Prostate gland (tissue), 2 donors: ENCODE measurements around the gene CYS1. TPM values are rescaled to one million over a fixed set of nuclear protein-coding genes. Genes with fewer than 3 reads are reported as not detected.

Source experiments
- DNase-seq: peaks from one replicate; pipeline ENCODE4 v3.0.0-alpha.2; 2019; ENCODE audit warnings: low spot score
- H3K27ac ChIP-seq, 2 donors: fragments of 200-600 bp; sonication (generic); 2 replicates each; pipeline ENCODE4 v1.5.1; 2017 to 2019
- H3K27me3 ChIP-seq: fragments of 200-600 bp; sonication (generic); replicated peaks from 2 replicates; pipeline ENCODE4 v1.5.1; 2019; ENCODE audit not compliant: insufficient read depth
- H3K36me3 ChIP-seq, 2 donors: fragments of 200-600 bp; sonication (generic); 1 replicate in 1 of 2; 2 replicates in 1 of 2; pipeline versions ENCODE4 v1.5.1 to v1.8.1; 2017 to 2019
- H3K4me1 ChIP-seq: fragments of 200-600 bp; sonication (generic); replicated peaks from 2 replicates; pipeline ENCODE4 v1.5.1; 2019
- H3K4me3 ChIP-seq, 2 donors: fragments of 200-600 bp; sonication (generic); 2 replicates each; pipeline ENCODE4 v1.5.1; 2017 to 2019
- H3K9me3 ChIP-seq: fragments of 200-600 bp; sonication (generic); 2 replicates; pipeline ENCODE4 v1.5.1; 2017
- POLR2A ChIP-seq: fragments of 450-650 bp; IDR thresholded peaks from one replicate; pipeline ENCODE4 v1.6.1; 2016; ENCODE audit warnings: antibody characterized with exemption, mild to moderate bottlenecking
- POLR2AphosphoS5 ChIP-seq: sonication (generic); formaldehyde crosslinking; IDR thresholded peaks from one replicate; pipeline ENCODE4 v1.6.1; 2017; ENCODE audit warnings: antibody characterized with exemption
- WGBS: methylation state at CpG from one replicate; pipeline ENCODE4 v1.1.5; 2018; 5-methylcytosine and 5-hydroxymethylcytosine counted together
- intact Hi-C: fragments of 100-400 bp; cut with DNase I; formaldehyde crosslinking; loops from one replicate; pipeline ENCODE4 v1.14.2; 2022
- total RNA-seq, 2 donors: library from RNA; depleted of rRNA; stranded (reverse); fragments of >200 nt; gene quantifications; one replicate each; pipeline ENCODE4 v1.1.0, GENCODE V29; 2016
- TF ChIP-seq, protein P1 (sequence below), 4 experiments: fragments of 200-600 bp in 2 of 4; fragments of 450-650 bp in 2 of 4; sonication (generic) in 2 of 4; IDR thresholded peaks; 1 replicate in 3 of 4; 2 replicates in 1 of 4; pipeline ENCODE4 v1.5.1; 2016 to 2019; ENCODE audit warnings: antibody characterized with exemption in 4 of 4, mild to moderate bottlenecking in 2 of 4, moderate library complexity in 2 of 4

Gene CYS1
- total RNA-seq, 2 donors from 2014 or later, result 1.5 to 5.2 TPM

DNA sequence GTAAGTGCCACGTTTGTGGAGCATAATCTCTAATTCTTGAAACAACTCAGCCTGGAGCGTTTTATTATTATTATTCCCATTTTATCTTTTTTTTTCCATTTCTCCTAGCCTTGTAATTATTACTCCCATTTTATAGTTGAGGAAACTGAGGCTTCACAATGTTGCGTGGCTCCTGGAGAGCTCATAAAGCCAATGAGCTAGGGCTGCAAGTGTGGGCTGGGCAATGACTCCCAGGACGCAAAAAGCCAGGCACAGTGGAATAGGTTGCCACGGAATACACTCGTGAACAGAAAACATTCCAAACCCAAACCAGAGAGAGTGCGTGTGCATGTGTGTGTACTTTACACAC, 50.4 kb downstream of the CYS1 start:
- H3K27ac ChIP-seq, result no peak overlapping the region
- no peak for DNase-seq

DNA sequence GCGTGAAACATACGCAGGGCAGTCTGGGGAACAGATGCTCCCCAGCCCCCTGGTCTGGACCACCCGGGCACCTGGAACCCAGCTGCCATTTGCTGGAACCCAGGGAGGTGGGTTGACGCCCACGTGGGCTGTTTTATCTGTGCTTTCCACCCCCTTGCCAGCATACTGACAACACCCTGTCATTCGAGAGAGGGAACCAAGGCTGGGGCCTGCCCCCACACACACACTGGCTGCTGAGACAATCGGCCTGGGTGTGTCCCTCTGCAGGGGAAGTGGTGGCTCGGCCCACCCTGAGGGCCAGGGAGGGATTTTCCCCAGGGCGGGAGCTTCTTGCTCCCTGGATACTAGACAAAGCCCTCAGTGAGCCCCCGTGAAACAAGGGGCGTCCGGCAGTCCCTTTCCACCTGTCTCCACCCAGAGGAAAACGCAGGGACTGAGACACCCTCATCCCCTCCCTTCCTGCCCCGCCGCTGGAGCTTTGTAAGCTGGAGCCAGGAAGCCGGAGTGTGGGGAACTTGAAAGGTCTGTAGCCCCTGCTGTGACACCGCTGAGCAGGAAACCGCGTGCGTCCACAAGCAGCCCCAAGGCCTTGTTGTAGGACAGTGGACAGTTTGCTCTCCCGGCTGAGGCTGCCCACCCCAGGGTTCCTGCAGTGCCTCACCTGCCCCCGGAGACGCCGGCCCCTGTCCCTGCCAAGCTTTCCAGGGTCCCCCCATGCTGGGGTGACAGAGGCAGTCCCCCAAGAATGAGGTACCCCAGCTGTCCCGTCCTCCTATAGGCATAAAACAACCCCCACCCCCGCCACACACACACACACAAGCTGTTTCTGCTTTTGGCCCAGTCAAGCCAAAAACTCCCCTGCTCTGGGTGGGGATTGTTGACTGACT, 51.0 kb downstream of the CYS1 start:
- intact Hi-C loops, result no loop called here
- no peaks in the 10 kb centered on the region for H3K9me3 ChIP-seq
- H3K36me3 ChIP-seq, result no peaks in the 10 kb centered on the region
- no peaks in the 10 kb centered on the region for H3K4me1 ChIP-seq
- 50% methylated on average over 26 of the region's 26 CpGs for WGBS
- no peaks in the 10 kb centered on the region for H3K27me3 ChIP-seq
- no peak for DNase-seq
- no peak overlapping the region for H3K4me3 ChIP-seq
- TF ChIP-seq, protein P1, sequence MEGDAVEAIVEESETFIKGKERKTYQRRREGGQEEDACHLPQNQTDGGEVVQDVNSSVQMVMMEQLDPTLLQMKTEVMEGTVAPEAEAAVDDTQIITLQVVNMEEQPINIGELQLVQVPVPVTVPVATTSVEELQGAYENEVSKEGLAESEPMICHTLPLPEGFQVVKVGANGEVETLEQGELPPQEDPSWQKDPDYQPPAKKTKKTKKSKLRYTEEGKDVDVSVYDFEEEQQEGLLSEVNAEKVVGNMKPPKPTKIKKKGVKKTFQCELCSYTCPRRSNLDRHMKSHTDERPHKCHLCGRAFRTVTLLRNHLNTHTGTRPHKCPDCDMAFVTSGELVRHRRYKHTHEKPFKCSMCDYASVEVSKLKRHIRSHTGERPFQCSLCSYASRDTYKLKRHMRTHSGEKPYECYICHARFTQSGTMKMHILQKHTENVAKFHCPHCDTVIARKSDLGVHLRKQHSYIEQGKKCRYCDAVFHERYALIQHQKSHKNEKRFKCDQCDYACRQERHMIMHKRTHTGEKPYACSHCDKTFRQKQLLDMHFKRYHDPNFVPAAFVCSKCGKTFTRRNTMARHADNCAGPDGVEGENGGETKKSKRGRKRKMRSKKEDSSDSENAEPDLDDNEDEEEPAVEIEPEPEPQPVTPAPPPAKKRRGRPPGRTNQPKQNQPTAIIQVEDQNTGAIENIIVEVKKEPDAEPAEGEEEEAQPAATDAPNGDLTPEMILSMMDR (IDR thresholded peaks at IDR 0.05), result no peak
- TF ChIP-seq POLR2A, result no peak
- TF ChIP-seq POLR2AphosphoS5, result no peak
- H3K27ac ChIP-seq, result no peak overlapping the region

More for the DNA sequence above, 50.4 kb downstream of the CYS1 start:
- intact Hi-C loops, result no loop called here
- TF ChIP-seq, protein P1 (IDR thresholded peaks at IDR 0.05), result no peak
- TF ChIP-seq POLR2AphosphoS5 (no peak), POLR2A (no peak)
- 84% methylated on average over 7 of the region's 7 CpGs for WGBS
- Histone ChIP-seq H3K36me3 (no peaks in the 10 kb centered on the region), H3K27me3 (no peaks in the 10 kb centered on the region), H3K4me3 (no peak overlapping the region), H3K4me1 (no peaks in the 10 kb centered on the region), H3K9me3 (no peaks in the 10 kb centered on the region)

DNA sequence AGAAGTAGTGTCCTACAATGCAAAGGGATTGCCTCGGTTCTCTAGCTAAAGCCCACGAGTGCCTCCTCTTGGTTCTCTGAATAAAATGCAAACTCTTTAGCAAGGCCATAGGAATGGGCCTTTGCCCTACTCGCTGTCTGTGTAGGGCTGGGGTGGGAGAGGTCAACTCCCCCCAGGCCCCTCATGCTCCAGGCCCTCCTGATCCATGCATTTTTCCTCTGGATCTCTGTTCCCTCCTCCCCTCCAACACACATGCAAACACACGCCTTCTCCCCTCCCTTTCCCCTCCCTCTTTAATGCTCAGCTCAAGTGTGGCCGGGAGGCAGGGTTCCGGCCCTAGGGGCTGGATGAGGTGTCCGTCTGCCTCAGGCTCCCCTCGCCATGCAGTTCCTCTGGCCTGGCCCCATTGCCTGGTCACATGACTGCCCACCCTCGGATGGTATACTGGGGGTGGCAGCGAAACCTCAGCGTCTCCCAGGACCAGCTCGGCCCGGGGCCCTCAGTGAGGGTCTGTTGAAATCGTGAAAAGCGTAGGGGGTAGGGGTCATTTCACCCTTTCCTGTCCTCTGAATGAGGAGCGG, 51.7 kb downstream of the CYS1 start:
- intact Hi-C loops, result no loop called here
- Histone ChIP-seq H3K4me1 (no peaks in the 10 kb centered on the region), H3K36me3 (no peaks in the 10 kb centered on the region), H3K27ac (no peak overlapping the region), H3K4me3 (no peak overlapping the region), H3K9me3 (no peaks in the 10 kb centered on the region), H3K27me3 (no peaks in the 10 kb centered on the region)
- no peak for DNase-seq
- WGBS, result 87% methylated on average over 16 of the region's 16 CpGs
- no peak for TF ChIP-seq POLR2AphosphoS5
- TF ChIP-seq, protein P1 (IDR thresholded peaks at IDR 0.05), result no peak
- TF ChIP-seq POLR2A, result no peak

DNA sequence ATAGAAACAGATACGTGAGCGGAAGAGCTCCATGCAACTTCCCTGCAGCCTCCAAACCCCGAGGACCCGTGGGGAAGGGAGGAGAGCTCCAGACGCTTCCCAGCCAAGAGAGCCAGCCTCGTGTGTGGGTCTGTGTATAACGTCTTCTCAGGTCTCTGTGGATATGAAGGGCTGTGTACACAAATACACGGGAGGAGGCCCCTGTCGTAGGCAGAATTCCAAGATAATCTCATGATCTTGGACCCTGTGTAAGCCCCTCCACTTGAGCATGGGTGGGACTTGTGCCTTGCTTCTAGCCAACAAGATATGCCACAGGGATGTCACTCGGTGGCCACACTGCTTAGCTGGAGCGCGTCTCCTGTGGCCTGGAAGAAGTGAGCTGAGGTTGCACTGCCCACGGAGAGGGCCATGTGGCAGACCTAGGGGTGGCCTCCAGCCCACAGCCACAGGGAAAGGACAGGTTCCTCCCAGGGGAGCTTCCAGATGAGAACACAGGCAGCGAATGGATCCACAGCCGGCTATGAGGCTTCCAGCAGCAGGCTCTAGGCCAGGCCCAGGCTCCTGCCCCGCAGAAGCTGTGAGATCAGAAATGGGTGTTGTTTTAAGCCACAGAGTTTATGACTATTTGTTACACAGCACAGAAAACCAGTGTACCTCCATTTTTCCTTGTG, 52.4 kb downstream of the CYS1 start:
- Histone ChIP-seq H3K9me3 (no peaks in the 10 kb centered on the region), H3K27ac (no peak overlapping the region), H3K36me3 (no peaks in the 10 kb centered on the region), H3K4me1 (no peaks in the 10 kb centered on the region), H3K4me3 (no peak overlapping the region), H3K27me3 (no peaks in the 10 kb centered on the region)
- WGBS, result 90% methylated on average over 16 of the region's 16 CpGs
- TF ChIP-seq POLR2AphosphoS5 (no peak), POLR2A (no peak)
- TF ChIP-seq, protein P1 (IDR thresholded peaks at IDR 0.05), result no peak
- intact Hi-C loops, result no loop called here
- DNase-seq, result no peak
